Endothelial cell (in vitro differentiated cells): Measurements from ENCODE around the gene ZCCHC9. TPM values are rescaled to one million over a fixed set of nuclear protein-coding genes. Genes with fewer than 3 reads are reported as not detected.
A peak's percentile ranks its signal among the peaks of the same experiment; 100 is the strongest.
"Not testable (repeated sequence)": the region's sequence is repeated elsewhere in the genome, so short reads cannot be mapped to it uniquely, and the experiment has no call there.

ENCODE experiments used
- DNase-seq: peaks from one replicate; pipeline ENCODE4 v3.0.0; 2021; ENCODE audit warnings: low spot score
- H3K27ac Mint-ChIP-seq: one replicate; pipeline ENCODE4 v1.8.0; 2021; ENCODE audit warnings: mixed read lengths, inconsistent platforms; ENCODE audit not compliant: unreplicated experiment
- H3K27me3 Mint-ChIP-seq: one replicate; pipeline ENCODE4 v1.8.0; 2021; ENCODE audit warnings: mild to moderate bottlenecking, moderate library complexity, mixed read lengths, inconsistent platforms; ENCODE audit not compliant: unreplicated experiment
- H3K36me3 Mint-ChIP-seq: one replicate; pipeline ENCODE4 v1.8.0; 2021; ENCODE audit warnings: mild to moderate bottlenecking, low read depth, mixed read lengths, inconsistent platforms; ENCODE audit not compliant: unreplicated experiment
- H3K4me1 Mint-ChIP-seq: one replicate; pipeline ENCODE4 v1.8.0; 2021; ENCODE audit warnings: mild to moderate bottlenecking, mixed read lengths, inconsistent platforms; ENCODE audit not compliant: unreplicated experiment
- H3K4me3 Mint-ChIP-seq: one replicate; pipeline ENCODE4 v1.8.0; 2021; ENCODE audit warnings: mild to moderate bottlenecking, mixed read lengths, inconsistent platforms; ENCODE audit not compliant: unreplicated experiment
- H3K9me3 Mint-ChIP-seq: one replicate; pipeline ENCODE4 v1.8.0; 2021; ENCODE audit warnings: mixed read lengths, inconsistent platforms; ENCODE audit not compliant: unreplicated experiment
- CTCF ChIP-seq: fragments of 200-600 bp; sonication (generic); IDR thresholded peaks from one replicate; pipeline ENCODE4 v1.5.0; 2021; ENCODE audit warnings: antibody characterized with exemption; ENCODE audit not compliant: unreplicated experiment
- total RNA-seq: library from RNA; stranded (reverse); fragmentation: NEBNext Ultra II Directional; extraction: Animal tissue kit (Norgen Biotek cat#: 25700); gene quantifications from one replicate; pipeline ENCODE4 v1.2.1, GENCODE V29; 2021; ENCODE audit not compliant: unreplicated experiment

The ZCCHC9 gene
- total RNA-seq, 1 donor from 2014 or later, result 21.7 TPM

GRCh38 chr5:81283976-81284375 is 17.4 kb upstream of the ZCCHC9 start:
- no peak for TF ChIP-seq CTCF
- DNase-seq, result no peak
- H3K4me3 Mint-ChIP-seq, result no peak overlapping the region
- H3K27me3 Mint-ChIP-seq, result no peaks in the 10 kb centered on the region
- no peaks in the 10 kb centered on the region for H3K4me1 Mint-ChIP-seq
- peaks cover 4% of the 10 kb centered on the region for H3K36me3 Mint-ChIP-seq
- H3K9me3 Mint-ChIP-seq, result no peaks in the 10 kb centered on the region
- H3K27ac Mint-ChIP-seq, result no peak overlapping the region

- no peak overlapping the region for H3K4me3 Mint-ChIP-seq
- DNase-seq, result no peak
- no peak for TF ChIP-seq CTCF
- peaks cover 1% of the 10 kb centered on the region for H3K27me3 Mint-ChIP-seq
- peaks cover 6% of the 10 kb centered on the region for H3K36me3 Mint-ChIP-seq
- H3K9me3 Mint-ChIP-seq, result no peaks in the 10 kb centered on the region
- no peak overlapping the region for H3K27ac Mint-ChIP-seq
- no peaks in the 10 kb centered on the region for H3K4me1 Mint-ChIP-seq
Measured at GRCh38 chr5:81286059-81286617, 15.2 kb upstream of the ZCCHC9 start.

GRCh38 chr5:81288021-81288433 is 13.4 kb upstream of the ZCCHC9 start:
- DNase-seq, result no peak
- Mint-ChIP-seq H3K27ac (no peak overlapping the region), H3K36me3 (peaks cover 20% of the 10 kb centered on the region), H3K27me3 (peaks cover 1% of the 10 kb centered on the region), H3K9me3 (no peaks in the 10 kb centered on the region), H3K4me3 (no peak overlapping the region), H3K4me1 (no peaks in the 10 kb centered on the region)
- TF ChIP-seq CTCF, result no peak

GRCh38 chr5:81290146-81290545 is 11.2 kb upstream of the ZCCHC9 start:
- no peak for TF ChIP-seq CTCF
- Mint-ChIP-seq H3K27ac (no peak overlapping the region), H3K4me3 (no peak overlapping the region), H3K9me3 (no peaks in the 10 kb centered on the region), H3K36me3 (peaks cover 28% of the 10 kb centered on the region), H3K4me1 (no peaks in the 10 kb centered on the region), H3K27me3 (peaks cover 1% of the 10 kb centered on the region)
- no peak for DNase-seq

- peaks cover 24% of the 10 kb centered on the region for H3K36me3 Mint-ChIP-seq
- H3K27me3 Mint-ChIP-seq, result peaks cover 1% of the 10 kb centered on the region
- no peak overlapping the region for H3K27ac Mint-ChIP-seq
- DNase-seq, result no peak
- TF ChIP-seq CTCF, result no peak
- no peaks in the 10 kb centered on the region for H3K4me1 Mint-ChIP-seq
- H3K9me3 Mint-ChIP-seq, result no peaks in the 10 kb centered on the region
- no peak overlapping the region for H3K4me3 Mint-ChIP-seq
Measured at GRCh38 chr5:81292130-81292529, 9.3 kb upstream of the ZCCHC9 start.

- Mint-ChIP-seq H3K4me3 (peak overlapping the region; percentile 29), H3K36me3 (peaks cover 24% of the 10 kb centered on the region)
- H3K27ac Mint-ChIP-seq, H3K4me1 Mint-ChIP-seq, H3K27me3 Mint-ChIP-seq, DNase-seq, H3K9me3 Mint-ChIP-seq: not testable (repeated sequence)
Measured at GRCh38 chr5:81294021-81294420, 7.4 kb upstream of the ZCCHC9 start.
